ENCODE results near the gene DNAH8.

Gene DNAH8

DNA sequence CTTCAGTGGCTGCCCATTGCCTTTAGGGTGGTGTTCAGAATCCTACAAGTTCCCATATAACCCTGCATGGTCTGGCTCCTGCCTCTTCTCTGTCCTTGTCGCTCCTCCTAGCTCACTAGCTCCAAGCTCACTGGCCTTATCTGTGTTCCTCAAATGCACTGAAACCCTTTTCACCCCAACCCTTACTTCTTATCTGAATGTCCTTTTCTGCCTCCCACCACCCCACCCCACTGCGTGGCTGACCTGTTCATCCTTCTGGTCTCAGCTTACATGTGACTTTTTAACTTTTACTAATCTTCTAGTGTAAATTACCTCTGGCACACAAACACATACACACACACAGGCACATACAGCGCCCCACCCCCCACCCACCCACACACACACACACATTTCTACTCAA is 292.5 kb downstream of the DNAH8 start:
- H3K9me2 ChIP-seq (replicated peaks; ENCODE audit: control insufficient read depth, low read length): no peaks in the 10 kb centered on the region
- no peaks in the 10 kb centered on the region for H3K4me1 ChIP-seq (ENCODE audit: control insufficient read depth, low read length)
- no peaks in the 10 kb centered on the region for H3K36me3 ChIP-seq (ENCODE audit: control insufficient read depth, low read length)
- H4K20me1 ChIP-seq (ENCODE audit: control insufficient read depth, insufficient read depth, low read depth, low read length): no peaks in the 10 kb centered on the region
- H3K27me3 ChIP-seq (ENCODE audit: control insufficient read depth, low read length): peaks cover 40% of the 10 kb centered on the region
- no peak overlapping the region for H3K4me3 ChIP-seq (ENCODE audit: low read length)
- no peaks in the 10 kb centered on the region for H3K9me3 ChIP-seq (ENCODE audit: control insufficient read depth, insufficient read depth, low read length)
- no peaks in the 10 kb centered on the region for H3K79me2 ChIP-seq (ENCODE audit: control insufficient read depth, low read length)
- TF ChIP-seq EZH2phosphoT487 (IDR thresholded peaks at IDR 0.05; ENCODE audit: borderline replicate concordance, low read length) (no peak), CTCF (IDR thresholded peaks at IDR 0.05; ENCODE audit: low read depth, low read length, poor library complexity, severe bottlenecking) (no peak)
- H3K27ac ChIP-seq (ENCODE audit: low read depth, low read length): no peak overlapping the region
- no peak overlapping the region for H3K4me2 ChIP-seq (ENCODE audit: low read length)
- H3F3A ChIP-seq (ENCODE audit: control insufficient read depth, insufficient read depth): no peaks in the 10 kb centered on the region

- TF ChIP-seq EZH2phosphoT487 (IDR thresholded peaks at IDR 0.05; ENCODE audit: borderline replicate concordance, low read length): no peak
- TF ChIP-seq CTCF (IDR thresholded peaks at IDR 0.05; ENCODE audit: low read depth, low read length, poor library complexity, severe bottlenecking): no peak
- Histone ChIP-seq H4K20me1 (ENCODE audit: control insufficient read depth, insufficient read depth, low read depth, low read length) (no peaks in the 10 kb centered on the region), H3K27me3 (ENCODE audit: control insufficient read depth, low read length) (peaks cover 40% of the 10 kb centered on the region)
These were observed 293.6 kb downstream of the DNAH8 start for GRCh38 chr6:39008737-39009136.

DNA sequence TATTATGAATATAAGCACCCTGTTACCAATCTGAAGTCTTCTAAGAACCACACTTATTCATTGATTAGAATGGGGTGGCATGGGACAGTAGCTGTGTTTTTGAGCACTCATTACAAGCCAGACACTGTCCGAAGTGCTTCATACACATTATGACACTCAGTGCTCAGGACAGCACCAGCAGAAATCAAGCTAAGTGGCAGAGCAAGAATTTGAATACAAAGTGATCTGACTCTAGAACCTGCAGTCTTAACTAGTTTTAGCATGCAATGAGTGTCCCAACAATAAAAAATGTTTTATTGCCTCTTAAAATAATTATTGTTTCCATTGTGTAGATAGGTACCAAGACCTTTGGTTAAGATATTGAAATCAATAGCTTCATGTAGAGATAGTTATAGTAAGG is 294.4 kb downstream of the DNAH8 start:
- H3K36me3 ChIP-seq (ENCODE audit: control insufficient read depth, low read length): no peaks in the 10 kb centered on the region
- H3K27ac ChIP-seq (ENCODE audit: low read depth, low read length): no peak overlapping the region
- H3F3A ChIP-seq (ENCODE audit: control insufficient read depth, insufficient read depth): no peaks in the 10 kb centered on the region
- H3K4me2 ChIP-seq (ENCODE audit: low read length): no peak overlapping the region
- H4K20me1 ChIP-seq (ENCODE audit: control insufficient read depth, insufficient read depth, low read depth, low read length): no peaks in the 10 kb centered on the region
- H3K27me3 ChIP-seq (ENCODE audit: control insufficient read depth, low read length): peaks cover 40% of the 10 kb centered on the region
- no peak overlapping the region for H3K4me3 ChIP-seq (ENCODE audit: low read length)
- H3K9me3 ChIP-seq (ENCODE audit: control insufficient read depth, insufficient read depth, low read length): no peaks in the 10 kb centered on the region
- no peak for TF ChIP-seq EZH2phosphoT487 (IDR thresholded peaks at IDR 0.05; ENCODE audit: borderline replicate concordance, low read length)
- TF ChIP-seq CTCF (IDR thresholded peaks at IDR 0.05; ENCODE audit: low read depth, low read length, poor library complexity, severe bottlenecking): no peak
- H3K4me1 ChIP-seq (ENCODE audit: control insufficient read depth, low read length): no peaks in the 10 kb centered on the region
- H3K79me2 ChIP-seq (ENCODE audit: control insufficient read depth, low read length): no peaks in the 10 kb centered on the region
- H3K9me2 ChIP-seq (replicated peaks; ENCODE audit: control insufficient read depth, low read length): no peaks in the 10 kb centered on the region

More at GRCh38 chr6:39008737-39009136, 293.6 kb downstream of the DNAH8 start:
- Histone ChIP-seq H3K4me1 (ENCODE audit: control insufficient read depth, low read length) (no peaks in the 10 kb centered on the region), H3K36me3 (ENCODE audit: control insufficient read depth, low read length) (no peaks in the 10 kb centered on the region), H3K4me3 (ENCODE audit: low read length) (no peak overlapping the region), H3K27ac (ENCODE audit: low read depth, low read length) (no peak overlapping the region), H3K9me2 (replicated peaks; ENCODE audit: control insufficient read depth, low read length) (no peaks in the 10 kb centered on the region), H3K79me2 (ENCODE audit: control insufficient read depth, low read length) (no peaks in the 10 kb centered on the region), H3F3A (ENCODE audit: control insufficient read depth, insufficient read depth) (no peaks in the 10 kb centered on the region), H3K9me3 (ENCODE audit: control insufficient read depth, insufficient read depth, low read length) (no peaks in the 10 kb centered on the region), H3K4me2 (ENCODE audit: low read length) (no peak overlapping the region)
